ENCODE data around the gene GOSR2. TPM values are rescaled to one million over a fixed set of nuclear protein-coding genes. Genes with fewer than 3 reads are reported as not detected.
A peak's percentile ranks its signal among the peaks of the same experiment; 100 is the strongest.

GOSR2 gene
- total and polyA plus RNA-seq, 2 of the 13 experiments (the other 11 are each of a cell fraction or from before 2014, with no cell fraction given): 61.5 to 63.9 TPM

GRCh38 chr17:46943501-46944393 is 20.8 kb downstream of the GOSR2 start (continued):
- peak; percentile 82 for TF ChIP-seq ZNF318 (CRISPR knock-in tag; IDR thresholded peaks at IDR 0.05)
- TF ChIP-seq ZNF317 (CRISPR knock-in tag; IDR thresholded peaks at IDR 0.05): no peak
- peak; percentile 93 for TF ChIP-seq ZFP91 (CRISPR knock-in tag; IDR thresholded peaks at IDR 0.05; ENCODE audit: borderline replicate concordance)
- 0 out of 2 replicates have a peak, but pooled peaks have one; percentile 11 for TF ChIP-seq HNRNPL (IDR thresholded peaks at IDR 0.05; ENCODE audit: low read depth, low read length)
- peak; percentile 82 for TF ChIP-seq PITX1 (CRISPR knock-in tag; IDR thresholded peaks at IDR 0.05)
- TF ChIP-seq AHR (CRISPR knock-in tag; IDR thresholded peaks at IDR 0.05): peak; percentile 91
- no peak for TF ChIP-seq TBP (CRISPR knock-in tag; IDR thresholded peaks at IDR 0.05)
- TF ChIP-seq ZNF572 (CRISPR knock-in tag; IDR thresholded peaks at IDR 0.05): peak; percentile 98
- TF ChIP-seq POLR2AphosphoS5 (IDR thresholded peaks at IDR 0.05; ENCODE audit: low read depth, low read length): peak; percentile 71
- TF ChIP-seq SMAD9 (CRISPR knock-in tag; IDR thresholded peaks at IDR 0.05): peak; percentile 75; the same call in 1 of the 2 replicates
- TF ChIP-seq PRMT3 (CRISPR knock-in tag; IDR thresholded peaks at IDR 0.05; ENCODE audit: borderline replicate concordance, low read depth): peak; percentile 76; the same call in 1 of the 2 replicates
- TF ChIP-seq IRX3 (CRISPR knock-in tag; IDR thresholded peaks at IDR 0.05; ENCODE audit: borderline replicate concordance, low read depth): peak; percentile 93; the same call in 1 of the 2 replicates
- peak; percentile 94 for TF ChIP-seq NR2C2 (CRISPR knock-in tag; IDR thresholded peaks at IDR 0.05; ENCODE audit: borderline replicate concordance)
- TF ChIP-seq KLF6 (CRISPR knock-in tag; IDR thresholded peaks at IDR 0.05): peak; percentile 93
- TF ChIP-seq MAFG (CRISPR knock-in tag; IDR thresholded peaks at IDR 0.05): no peak
- TF ChIP-seq CTCF (CRISPR knock-in tag; IDR thresholded peaks at IDR 0.05): peak; percentile 42; the same call in 1 of the 2 replicates

Data from HepG2 (cell line).